Astrocyte of the hippocampus (primary cell): ENCODE data around the gene SPON2.
"Not testable (repeated sequence)": the region's sequence is repeated elsewhere in the genome, so short reads cannot be mapped to it uniquely, and the experiment has no call there.

Experiments used
- DNase-seq: peaks from one replicate; pipeline ENCODE4 v3.0.0; 2011; ENCODE audit warnings: low read depth, low spot score

Gene SPON2

DNA sequence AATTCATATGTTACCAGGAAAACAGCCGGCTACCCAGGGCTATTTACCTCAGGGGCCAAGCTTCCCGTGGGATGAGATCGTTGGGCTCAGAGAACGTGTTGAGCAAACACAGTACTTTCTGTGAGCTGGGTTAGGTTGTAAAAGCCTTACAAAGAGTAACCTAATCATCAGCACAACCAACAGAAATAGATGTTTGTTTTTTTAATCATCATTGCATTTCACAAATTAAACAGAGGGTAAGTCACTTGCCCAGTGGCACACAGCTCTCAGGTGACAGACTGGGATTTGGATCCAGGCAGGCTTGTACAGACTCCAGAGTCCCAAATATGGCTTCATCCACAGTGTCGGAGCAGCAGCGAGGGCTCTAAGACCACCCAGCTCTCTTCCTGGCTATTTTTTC, 20.1 kb downstream of the SPON2 start:
- DNase-seq, result no peak

- no peak for DNase-seq
Observed at GRCh38 chr4:1151541-1151940, 20.8 kb downstream of the SPON2 start.

DNA sequence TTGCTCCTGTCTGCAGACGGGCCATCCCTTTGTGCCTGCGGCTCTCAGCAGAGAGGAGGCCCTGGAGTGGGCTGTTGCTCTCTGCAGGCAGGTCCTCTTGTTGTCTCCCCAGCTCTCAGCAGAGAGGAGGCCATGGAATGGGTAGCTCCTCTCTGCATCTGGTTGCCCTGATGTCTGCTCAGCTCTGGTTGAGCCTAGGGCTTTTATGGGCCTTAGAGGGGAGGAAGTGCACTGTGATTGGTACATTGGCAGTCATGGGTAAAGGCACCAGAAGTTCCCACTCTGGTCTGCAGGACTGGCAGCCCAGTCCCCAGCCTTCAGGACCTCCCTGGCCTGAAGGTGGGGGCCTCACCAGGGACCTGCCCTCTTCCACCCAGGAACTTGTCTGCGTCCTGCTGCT, 21.5 kb downstream of the SPON2 start:
- no peak for DNase-seq

DNA sequence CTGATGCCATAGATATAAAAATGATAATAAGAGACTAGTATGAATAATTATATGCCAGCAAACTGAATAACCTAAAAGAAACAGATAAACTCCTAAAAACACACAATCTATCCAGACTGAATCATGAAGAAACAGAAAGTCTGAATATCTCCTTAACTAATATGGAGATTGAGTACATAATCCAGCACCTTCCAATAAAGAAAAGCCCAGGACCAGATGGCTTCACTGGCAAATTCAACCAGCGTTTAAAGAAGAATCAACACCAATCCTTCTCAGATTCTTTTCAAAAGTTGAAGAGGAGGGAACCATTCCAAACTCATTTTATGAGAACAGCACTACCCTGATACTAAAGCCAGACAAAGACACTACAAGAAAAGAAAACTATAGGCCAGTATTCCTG, 32.5 kb downstream of the SPON2 start:
- DNase-seq, result no peak

- DNase-seq, result no peak
Observed at GRCh38 chr4:1137850-1138249, 34.5 kb downstream of the SPON2 start.

DNA sequence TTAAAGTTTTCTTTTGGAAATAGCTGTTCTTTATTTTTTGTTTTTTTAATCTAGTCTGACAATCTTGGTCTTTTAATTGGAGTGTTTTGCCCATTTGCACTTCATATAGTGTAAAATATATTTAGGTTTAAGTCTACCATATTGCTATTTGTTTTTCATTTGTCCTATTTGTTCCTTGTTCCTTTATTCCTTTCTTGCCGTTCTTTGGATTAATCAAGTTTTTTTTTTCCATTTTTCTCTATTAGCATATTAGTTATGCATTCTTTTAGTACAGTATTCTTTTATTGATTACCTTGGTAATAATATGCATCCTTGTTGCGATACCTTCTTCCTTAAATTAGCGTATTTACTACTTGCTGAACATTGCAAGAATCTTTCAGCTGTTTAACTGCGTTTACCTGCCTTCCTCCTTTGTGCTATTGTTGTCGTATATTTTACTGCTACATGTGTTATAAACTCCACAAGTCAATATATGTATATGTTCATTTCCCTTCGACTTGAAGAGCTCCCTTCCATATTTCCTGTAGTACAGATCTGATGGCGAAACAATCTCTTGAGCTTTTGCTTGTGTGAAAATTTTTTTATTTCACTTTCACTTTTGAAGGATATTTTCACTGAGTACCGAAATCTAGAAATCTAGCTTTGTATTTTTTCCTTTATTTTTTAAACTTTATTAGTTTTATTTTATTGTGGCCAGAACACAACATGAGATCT, 35.2 kb downstream of the SPON2 start:
- no peak for DNase-seq

DNA sequence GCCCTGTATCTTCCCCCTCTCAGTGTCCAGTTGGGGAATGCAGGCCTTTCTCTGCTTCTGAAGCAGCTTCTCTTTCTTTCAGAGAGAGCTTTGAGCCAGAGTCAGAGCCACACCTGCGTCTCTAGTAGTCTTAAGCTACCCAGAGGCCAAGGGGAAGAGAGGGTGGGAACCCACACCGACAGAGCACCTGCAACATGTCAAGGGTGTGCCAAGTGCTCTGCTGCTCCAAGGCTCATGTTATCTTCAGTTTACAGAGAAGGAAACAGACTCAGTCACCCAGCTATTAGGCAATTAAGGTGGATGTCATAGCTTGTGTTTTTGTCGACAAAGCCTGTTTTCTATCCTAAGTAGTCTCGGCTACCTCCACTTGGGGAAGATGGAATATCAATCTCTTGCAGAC, 36.3 kb downstream of the SPON2 start:
- DNase-seq, result no peak

DNA sequence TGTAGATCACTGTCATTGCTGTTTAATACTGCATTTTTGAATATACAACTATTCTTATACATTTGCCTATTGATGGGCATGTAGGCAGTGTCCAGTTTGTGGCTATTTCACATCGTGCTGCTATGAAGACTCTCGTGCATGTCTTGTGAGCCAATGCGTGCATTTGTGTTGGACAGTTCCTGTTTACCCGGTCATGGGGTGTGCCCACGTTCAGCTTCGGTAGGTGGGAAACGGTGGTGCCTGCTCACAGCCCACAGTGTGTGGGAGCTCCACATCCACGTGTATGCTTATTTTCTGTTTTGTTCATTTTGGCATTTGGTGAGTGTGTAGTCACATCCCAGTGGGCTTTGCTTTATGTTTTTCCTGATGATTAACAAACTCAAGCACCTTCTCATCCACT, 39.4 kb downstream of the SPON2 start:
- no peak for DNase-seq

- DNase-seq, result peak; percentile 89
Observed at GRCh38 chr4:1130316-1131186, 41.8 kb downstream of the SPON2 start.

- no peak for DNase-seq
Observed at GRCh38 chr4:1126506-1126905, 45.9 kb downstream of the SPON2 start.

- DNase-seq, result not testable (repeated sequence)
Observed at GRCh38 chr4:1125466-1125865, 46.9 kb downstream of the SPON2 start.

GRCh38 chr4:1124818-1125217, 47.6 kb downstream of the SPON2 start:
- DNase-seq, result no peak

- DNase-seq, result no peak
Observed at GRCh38 chr4:1122505-1122904, 49.9 kb downstream of the SPON2 start.
